ENCODE measurements around the gene ARHGAP6. TPM values are rescaled to one million over a fixed set of nuclear protein-coding genes. Genes with fewer than 3 reads are reported as not detected.

ARHGAP6 gene
- total RNA-seq, 1 experiment from 2014 or later = 0.10 TPM

GRCh38 chrX:11566173-11566572 is 99.5 kb downstream of the ARHGAP6 start:
- Histone ChIP-seq H3K4me3 (replicated peaks in 1 of 2; ENCODE audit: low read depth in 1 of 2, low read length in 2 of 2) (no peak overlapping the region), H3K4me1 (ENCODE audit: control insufficient read depth in 1 of 2, insufficient read depth in 2 of 2, low read length in 2 of 2) (no peaks in the 10 kb centered on the region; a peak in 1 of 4 replicates), H3K36me3 (ENCODE audit: control insufficient read depth in 1 of 2, insufficient read depth in 2 of 2, low read length in 2 of 2) (no peaks in the 10 kb centered on the region), H2AFZ (ENCODE audit: low read depth, low read length, poor library complexity, severe bottlenecking) (no peak overlapping the region), H3K27ac (ENCODE audit: low read depth, low read length) (no peak overlapping the region), H3K9me3 (ENCODE audit: control insufficient read depth in 1 of 2, insufficient read depth in 1 of 2, low read depth in 1 of 2, low read length in 2 of 2) (no peaks in the 10 kb centered on the region), H3K9me2 (ENCODE audit: insufficient read depth) (no peaks in the 10 kb centered on the region), H4K20me1 (ENCODE audit: insufficient read depth) (no peaks in the 10 kb centered on the region), H3K27me3 (ENCODE audit: insufficient read depth, low read length) (no peaks in the 10 kb centered on the region), H3K79me2 (ENCODE audit: insufficient read depth, low read length) (no peaks in the 10 kb centered on the region), H3K4me2 (ENCODE audit: low read length) (no peak overlapping the region), H3K9ac (ENCODE audit: low read length) (no peak overlapping the region)
- RAD21 ChIA-PET (ENCODE audit: low non-redundant PET in 1 of 2, low total read pairs in 2 of 2, uncharacterized antibody in 2 of 2, unreplicated experiment in 2 of 2) = no interaction called here
- DNase-seq (ENCODE audit: low read depth, low spot score) (no peak), ATAC-seq (no peak)
- POLR2A ChIA-PET = no interaction called here
- intact Hi-C loops (cut with micrococcal nuclease) = no loop called here
- BruUV-seq (replicated peaks) = no TSS peak
- CTCF ChIA-PET = no interaction called here
- no peak for TF ChIP-seq ATF3 (IDR thresholded peaks at IDR 0.05)
- no peak for TF ChIP-seq ZNF274 (IDR thresholded peaks at IDR 0.05; ENCODE audit: low read depth, low read length)
- no peak for TF ChIP-seq RAD21 (IDR thresholded peaks at IDR 0.05; ENCODE audit: low read depth)
- no peak for TF ChIP-seq SIN3A (IDR thresholded peaks at IDR 0.05; ENCODE audit: low read depth)
- TF ChIP-seq CBX3 (IDR thresholded peaks at IDR 0.05; ENCODE audit: low read depth) = no peak
- TF ChIP-seq REST (IDR thresholded peaks at IDR 0.05; ENCODE audit: low read depth) = no peak
- no peak for TF ChIP-seq POLR2AphosphoS5 (IDR thresholded peaks at IDR 0.05; ENCODE audit: low read depth, low read length)

- Histone ChIP-seq H3K4me2 (ENCODE audit: low read length) (no peak overlapping the region), H2AFZ (ENCODE audit: low read depth, low read length, poor library complexity, severe bottlenecking) (no peak overlapping the region), H3K36me3 (ENCODE audit: control insufficient read depth in 1 of 2, insufficient read depth in 2 of 2, low read length in 2 of 2) (no peaks in the 10 kb centered on the region), H3K9me2 (ENCODE audit: insufficient read depth) (no peaks in the 10 kb centered on the region), H3K4me3 (replicated peaks in 1 of 2; ENCODE audit: low read depth in 1 of 2, low read length in 2 of 2) (no peak overlapping the region), H3K4me1 (ENCODE audit: control insufficient read depth in 1 of 2, insufficient read depth in 2 of 2, low read length in 2 of 2) (no peaks in the 10 kb centered on the region; a peak in 1 of 4 replicates), H3K9me3 (ENCODE audit: control insufficient read depth in 1 of 2, insufficient read depth in 1 of 2, low read depth in 1 of 2, low read length in 2 of 2) (no peaks in the 10 kb centered on the region), H3K27ac (ENCODE audit: low read depth, low read length) (no peak overlapping the region), H3K27me3 (ENCODE audit: insufficient read depth, low read length) (no peaks in the 10 kb centered on the region), H3K9ac (ENCODE audit: low read length) (no peak overlapping the region), H3K79me2 (ENCODE audit: insufficient read depth, low read length) (no peaks in the 10 kb centered on the region), H4K20me1 (ENCODE audit: insufficient read depth) (no peaks in the 10 kb centered on the region)
- POLR2A ChIA-PET = no interaction called here
- CTCF ChIA-PET = no interaction called here
- no TSS peak for BruUV-seq (replicated peaks)
- no peak for TF ChIP-seq YY1 (IDR thresholded peaks at IDR 0.05; ENCODE audit: extremely low read depth, insufficient replicate concordance, low read depth, low read length)
- TF ChIP-seq SP1 (IDR thresholded peaks at IDR 0.05; ENCODE audit: low read depth) = no peak
- TF ChIP-seq POLR2AphosphoS5 (IDR thresholded peaks at IDR 0.05; ENCODE audit: low read depth, low read length) = no peak
- no peak for TF ChIP-seq CBX3 (IDR thresholded peaks at IDR 0.05; ENCODE audit: low read depth)
- TF ChIP-seq TCF7L2 (IDR thresholded peaks at IDR 0.05; ENCODE audit: borderline replicate concordance, extremely low read depth, insufficient read depth, insufficient read length) = no peak
- no peak for TF ChIP-seq CEBPB (IDR thresholded peaks at IDR 0.05; ENCODE audit: low read depth)
- TF ChIP-seq ZBTB33 (IDR thresholded peaks at IDR 0.05; ENCODE audit: extremely low read depth, insufficient replicate concordance, low read length) = no peak
- no peak for TF ChIP-seq MAX (IDR thresholded peaks at IDR 0.05)
- no peak for TF ChIP-seq JUND (IDR thresholded peaks at IDR 0.05)
- ATAC-seq (no peak), DNase-seq (ENCODE audit: low read depth, low spot score) (no peak)
- intact Hi-C loops (cut with micrococcal nuclease) = no loop called here
- RAD21 ChIA-PET (ENCODE audit: low non-redundant PET in 1 of 2, low total read pairs in 2 of 2, uncharacterized antibody in 2 of 2, unreplicated experiment in 2 of 2) = no interaction called here
Measured at GRCh38 chrX:11564546-11564945, 101.2 kb downstream of the ARHGAP6 start.

Measured in HCT116 (cell line).